GM21515 (cell line): Measurements from ENCODE around the gene SUV39H2.
A peak's percentile ranks its signal among the peaks of the same experiment; 100 is the strongest.
"Not testable (repeated sequence)": the region's sequence is repeated elsewhere in the genome, so short reads cannot be mapped to it uniquely, and the experiment has no call there.

Experiments used
- ATAC-seq: cut with Tn5 transposase; IDR thresholded peaks from one replicate; pipeline ENCODE4 v1.9.1; 2021; ENCODE audit not compliant: unreplicated experiment

SUV39H2 gene

GRCh38 chr10:14930610-14931009, 51.9 kb downstream of the SUV39H2 start:
- no peak for ATAC-seq

- ATAC-seq: no peak
These were observed 57.9 kb downstream of the SUV39H2 start for GRCh38 chr10:14936584-14936983.

GRCh38 chr10:14938971-14939370, 60.3 kb downstream of the SUV39H2 start:
- ATAC-seq: not testable (repeated sequence)

- peak; percentile 94 for ATAC-seq
These were observed 63.7 kb downstream of the SUV39H2 start for GRCh38 chr10:14942147-14942949.

- ATAC-seq: not testable (repeated sequence)
These were observed 64.3 kb downstream of the SUV39H2 start for GRCh38 chr10:14942950-14943338.

- no peak for ATAC-seq
These were observed 66.4 kb downstream of the SUV39H2 start for GRCh38 chr10:14945108-14945507.

- no peak for ATAC-seq
These were observed 68.6 kb downstream of the SUV39H2 start for GRCh38 chr10:14947268-14947667.

GRCh38 chr10:14949291-14949690, 70.6 kb downstream of the SUV39H2 start:
- no peak for ATAC-seq

- no peak for ATAC-seq
These were observed 74.3 kb downstream of the SUV39H2 start for GRCh38 chr10:14952851-14953423.

GRCh38 chr10:14953424-14954000, 74.8 kb downstream of the SUV39H2 start:
- peak; percentile 24 for ATAC-seq
